Hepatocyte (in vitro differentiated cells): ENCODE results near the gene WASF2. TPM values are rescaled to one million over a fixed set of nuclear protein-coding genes. Genes with fewer than 3 reads are reported as not detected.

Experiments
- DNase-seq: peaks from one replicate; pipeline ENCODE4 v3.0.0-alpha.2; 2016; ENCODE audit warnings: low spot score
- H2AFZ ChIP-seq: fragments of 200-600 bp; sonication (generic); 2 replicates; pipeline ENCODE4 v1.6.0; 2016; ENCODE audit warnings: antibody characterized with exemption, mild to moderate bottlenecking
- H3K27ac ChIP-seq: fragments of 200-600 bp; sonication (generic); 2 replicates; pipeline ENCODE4 v1.5.1; 2016; ENCODE audit warnings: mild to moderate bottlenecking
- H3K27me3 ChIP-seq: fragments of 200-600 bp; sonication (generic); 2 replicates; pipeline ENCODE4 v1.6.1; 2016
- H3K36me3 ChIP-seq: fragments of 200-600 bp; sonication (generic); replicated peaks from 2 replicates; pipeline ENCODE4 v1.5.1; 2016; ENCODE audit warnings: low read depth; ENCODE audit not compliant: insufficient read depth
- H3K4me1 ChIP-seq: fragments of 200-600 bp; sonication (generic); 2 replicates; pipeline ENCODE4 v1.5.1; 2016; ENCODE audit warnings: mild to moderate bottlenecking, moderate library complexity; ENCODE audit not compliant: insufficient read depth
- H3K4me2 ChIP-seq: fragments of 200-600 bp; sonication (generic); 2 replicates; pipeline ENCODE4 v1.6.0; 2016
- H3K4me3 ChIP-seq: fragments of 200-600 bp; sonication (generic); 2 replicates; pipeline ENCODE4 v1.5.1; 2016; ENCODE audit warnings: mild to moderate bottlenecking
- H3K79me2 ChIP-seq: fragments of 200-600 bp; sonication (generic); 2 replicates; pipeline ENCODE4 v1.6.0; 2017; ENCODE audit warnings: mild to moderate bottlenecking
- H3K9me2 ChIP-seq: fragments of 200-600 bp; sonication (generic); replicated peaks from 2 replicates; pipeline ENCODE4 v1.6.0; 2017; ENCODE audit warnings: mild to moderate bottlenecking; ENCODE audit not compliant: insufficient read depth
- H3K9me3 ChIP-seq: fragments of 200-600 bp; sonication (generic); 2 replicates; pipeline ENCODE4 v1.5.1; 2016; ENCODE audit warnings: low read depth, mild to moderate bottlenecking
- H4K20me1 ChIP-seq: fragments of 200-600 bp; sonication (generic); 2 replicates; pipeline ENCODE4 v1.6.0; 2016; ENCODE audit warnings: mild to moderate bottlenecking; ENCODE audit not compliant: insufficient read depth, poor library complexity, severe bottlenecking
- EZH2 ChIP-seq: fragments of 200-600 bp; sonication (generic); IDR thresholded peaks from 2 replicates; pipeline ENCODE4 v1.6.1; 2016; ENCODE audit warnings: antibody characterized with exemption, mild to moderate bottlenecking, borderline replicate concordance
- EZH2phosphoT487 ChIP-seq: fragments of 200-600 bp; sonication (generic); IDR thresholded peaks from one replicate; pipeline ENCODE4 v1.6.1; 2018; ENCODE audit warnings: antibody characterized with exemption, mild to moderate bottlenecking, low read depth, moderate library complexity; ENCODE audit not compliant: unreplicated experiment, severe bottlenecking
- WGBS: methylation state at CpG from one replicate; pipeline ENCODE4 v1.1.6; 2016; ENCODE audit warnings: low lambda C conversion rate; ENCODE audit errors: missing lambda C conversion rate; 5-methylcytosine and 5-hydroxymethylcytosine counted together
- polyA plus RNA-seq: library from polyadenylated mRNA; unstranded; fragments of >200 nt; fragmentation: Nextera tagmentation; extraction: Ambion mirVana; gene quantifications from 2 replicates; pipeline ENCODE4 v1.2.1, GENCODE V29; 2016
- total RNA-seq: library from RNA; depleted of rRNA; stranded (reverse); fragments of >200 nt; gene quantifications from 2 replicates; pipeline ENCODE4 v1.2.3, GENCODE V29; 2014
- TF ChIP-seq, protein P1 (sequence below): fragments of 200-600 bp; sonication (generic); IDR thresholded peaks from 2 replicates; pipeline ENCODE4 v1.5.1; 2016; ENCODE audit warnings: antibody characterized with exemption, mild to moderate bottlenecking; ENCODE audit not compliant: poor library complexity

Gene WASF2
- total and polyA plus RNA-seq, 2 experiments from 2014 or later: 28.5 to 45.6 TPM

DNA sequence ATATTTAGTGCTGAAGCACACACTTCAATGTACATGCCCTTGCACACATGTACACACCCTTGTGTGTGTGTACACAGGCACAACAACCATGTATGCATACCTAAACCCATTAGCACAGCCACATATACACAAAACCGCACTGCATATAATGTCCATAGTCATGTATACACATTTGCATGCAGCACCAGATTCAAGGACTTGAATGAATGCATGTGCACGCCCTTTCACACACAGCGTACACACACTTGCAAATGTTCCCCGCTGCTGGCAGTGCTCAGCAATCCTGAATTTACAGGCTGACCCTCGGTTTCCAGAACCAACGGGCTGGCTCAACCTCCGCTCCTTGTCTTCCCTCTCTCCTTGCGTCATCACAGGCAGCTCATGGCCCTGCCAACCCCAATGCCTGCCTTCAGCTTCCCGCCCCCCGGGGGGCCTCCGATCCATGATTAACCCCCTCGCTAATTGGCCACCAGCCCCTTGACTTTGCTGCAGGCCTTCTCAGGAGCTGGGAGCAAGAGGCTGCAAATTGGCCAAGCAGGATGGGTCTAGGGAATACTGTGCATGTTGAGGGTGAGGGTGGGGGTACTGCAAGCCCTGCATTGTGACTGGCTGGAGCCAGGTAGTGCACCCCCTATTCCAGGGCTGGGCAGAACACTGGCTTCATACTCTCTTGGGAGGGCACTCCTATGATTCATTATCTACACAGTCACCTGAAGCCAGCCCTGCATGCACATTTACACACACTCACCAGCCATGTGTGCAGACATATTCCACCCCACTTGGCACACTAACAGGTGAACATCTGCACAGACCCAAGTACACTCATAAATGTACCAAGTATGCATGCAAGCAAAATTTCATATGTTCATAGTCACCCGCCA lies 89.6 kb downstream of the WASF2 start:
- no peaks in the 10 kb centered on the region for H3K79me2 ChIP-seq
- 69% methylated on average over 13 of the region's 13 CpGs for WGBS
- no peaks in the 10 kb centered on the region for H4K20me1 ChIP-seq
- H3K4me2 ChIP-seq: no peak overlapping the region
- no peaks in the 10 kb centered on the region for H3K9me3 ChIP-seq
- H3K36me3 ChIP-seq: no peaks in the 10 kb centered on the region
- no peaks in the 10 kb centered on the region for H3K27me3 ChIP-seq
- peaks cover 17% of the 10 kb centered on the region for H3K4me1 ChIP-seq
- H3K27ac ChIP-seq: no peak overlapping the region
- TF ChIP-seq, protein P1, sequence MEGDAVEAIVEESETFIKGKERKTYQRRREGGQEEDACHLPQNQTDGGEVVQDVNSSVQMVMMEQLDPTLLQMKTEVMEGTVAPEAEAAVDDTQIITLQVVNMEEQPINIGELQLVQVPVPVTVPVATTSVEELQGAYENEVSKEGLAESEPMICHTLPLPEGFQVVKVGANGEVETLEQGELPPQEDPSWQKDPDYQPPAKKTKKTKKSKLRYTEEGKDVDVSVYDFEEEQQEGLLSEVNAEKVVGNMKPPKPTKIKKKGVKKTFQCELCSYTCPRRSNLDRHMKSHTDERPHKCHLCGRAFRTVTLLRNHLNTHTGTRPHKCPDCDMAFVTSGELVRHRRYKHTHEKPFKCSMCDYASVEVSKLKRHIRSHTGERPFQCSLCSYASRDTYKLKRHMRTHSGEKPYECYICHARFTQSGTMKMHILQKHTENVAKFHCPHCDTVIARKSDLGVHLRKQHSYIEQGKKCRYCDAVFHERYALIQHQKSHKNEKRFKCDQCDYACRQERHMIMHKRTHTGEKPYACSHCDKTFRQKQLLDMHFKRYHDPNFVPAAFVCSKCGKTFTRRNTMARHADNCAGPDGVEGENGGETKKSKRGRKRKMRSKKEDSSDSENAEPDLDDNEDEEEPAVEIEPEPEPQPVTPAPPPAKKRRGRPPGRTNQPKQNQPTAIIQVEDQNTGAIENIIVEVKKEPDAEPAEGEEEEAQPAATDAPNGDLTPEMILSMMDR: no peak
- TF ChIP-seq EZH2phosphoT487: no peak
- no peak for TF ChIP-seq EZH2
- H3K9me2 ChIP-seq: no peaks in the 10 kb centered on the region
- no peak overlapping the region for H3K4me3 ChIP-seq
- no peak overlapping the region for H2AFZ ChIP-seq
- DNase-seq: no peak

GRCh38 chr1:27399251-27400025 lies 90.5 kb downstream of the WASF2 start:
- no peak overlapping the region for H3K27ac ChIP-seq
- H3K4me1 ChIP-seq: peaks cover 17% of the 10 kb centered on the region
- DNase-seq: no peak
- no peaks in the 10 kb centered on the region for H3K79me2 ChIP-seq
- no peak overlapping the region for H3K4me2 ChIP-seq
- no peaks in the 10 kb centered on the region for H3K36me3 ChIP-seq
- H3K9me3 ChIP-seq: no peaks in the 10 kb centered on the region
- H3K27me3 ChIP-seq: no peaks in the 10 kb centered on the region
- TF ChIP-seq EZH2 (no peak), EZH2phosphoT487 (no peak)
- TF ChIP-seq, protein P1: no peak
- WGBS: 82% methylated on average over 19 of the region's 19 CpGs
- no peaks in the 10 kb centered on the region for H3K9me2 ChIP-seq
- H2AFZ ChIP-seq: no peak overlapping the region
- H3K4me3 ChIP-seq: no peak overlapping the region
- H4K20me1 ChIP-seq: no peaks in the 10 kb centered on the region

- Histone ChIP-seq H3K4me3 (no peak overlapping the region), H3K4me1 (peaks cover 11% of the 10 kb centered on the region), H3K4me2 (no peak overlapping the region), H3K9me2 (no peaks in the 10 kb centered on the region), H3K27ac (no peak overlapping the region), H3K9me3 (no peaks in the 10 kb centered on the region), H3K36me3 (no peaks in the 10 kb centered on the region), H3K27me3 (no peaks in the 10 kb centered on the region), H3K79me2 (no peaks in the 10 kb centered on the region), H2AFZ (no peak overlapping the region), H4K20me1 (no peaks in the 10 kb centered on the region)
- no peak for TF ChIP-seq EZH2phosphoT487
- TF ChIP-seq EZH2: no peak
- TF ChIP-seq, protein P1: no peak
- 73% methylated on average over 4 of the region's 4 CpGs for WGBS
- DNase-seq: no peak
These were observed 91.4 kb downstream of the WASF2 start for GRCh38 chr1:27398405-27399149.
